Endothelial cell of umbilical vein (primary cell): ENCODE data around the gene MSI1. TPM values are rescaled to one million over a fixed set of nuclear protein-coding genes. Genes with fewer than 3 reads are reported as not detected.

Experiments used
- BruUV-seq: library from RNA; stranded (reverse); fragments of 400-500 nt; replicated peaks from 2 replicates; lab custom pipeline; 2021; lab: Mats Ljungman, UMichigan
- CTCF ChIA-PET: fragments of 300-600, 350-600 bp; sonication (Branson Sonifier 250); formaldehyde crosslinking; loops from one replicate; lab custom pipeline; 2021; ENCODE audit warnings: antibody characterized with exemption, inconsistent platforms; lab: Charles Lee
- POLR2A ChIA-PET: fragments of 300-600, 350-600 bp; sonication (Branson Sonifier 250); formaldehyde crosslinking; loops from one replicate; lab custom pipeline; 2021; ENCODE audit warnings: antibody characterized with exemption, inconsistent platforms; lab: Charles Lee
- DNase-seq: peaks from one replicate; pipeline ENCODE4 v3.0.0-alpha.2; 2011; ENCODE audit warnings: low read depth, low spot score
- FAIRE-seq: peaks from 2 replicates; lab custom pipeline; 2011; peaks lifted over from hg19 to GRCh38; lab: Jason Lieb, UNC
- H2AFZ ChIP-seq: 2 replicates; pipeline ENCODE4 v1.6.0; 2012; ENCODE audit warnings: low read depth, low read length, control low read depth, inconsistent platforms
- H3K27ac ChIP-seq: 2 replicates; pipeline ENCODE4 v1.5.1; 2011; ENCODE audit warnings: low read depth, mild to moderate bottlenecking, control low read depth, low read length, moderate library complexity; ENCODE audit not compliant: insufficient read depth
- H3K27me3 ChIP-seq, 2 experiments: 2 replicates each; pipeline versions ENCODE4 v1.6.0 to v1.6.1; 2011; ENCODE audit warnings: low read length in 2 of 2, mixed read lengths in 1 of 2; ENCODE audit not compliant: control insufficient read depth in 2 of 2, insufficient read depth in 2 of 2
- H3K36me3 ChIP-seq, 2 experiments: 2 replicates in 1 of 2; 3 replicates in 1 of 2; pipeline ENCODE4 v1.5.1; 2011; ENCODE audit warnings: low read length in 2 of 2, mild to moderate bottlenecking in 1 of 2, moderate library complexity in 1 of 2; ENCODE audit not compliant: control insufficient read depth in 2 of 2, insufficient read depth in 2 of 2; ENCODE audit errors: extremely low read depth in 1 of 2
- H3K4me1 ChIP-seq: 3 replicates; pipeline ENCODE4 v1.5.1; 2011; ENCODE audit warnings: mild to moderate bottlenecking, low read length; ENCODE audit not compliant: control insufficient read depth, insufficient read depth; ENCODE audit errors: extremely low read depth
- H3K4me2 ChIP-seq: 2 replicates; pipeline ENCODE4 v1.6.1; 2011; ENCODE audit warnings: low read length, control low read depth, mixed read lengths; ENCODE audit not compliant: insufficient read depth
- H3K4me3 ChIP-seq, 3 experiments: fragments of 200-600 bp in 1 of 3; sonication (generic), shearing (Covaris generic) in 1 of 3; replicated peaks in 1 of 3; 2 replicates each; pipeline ENCODE4 v1.5.1; 2011 to 2016; ENCODE audit warnings: control low read depth in 3 of 3, low read length in 3 of 3, mild to moderate bottlenecking in 2 of 3, inconsistent platforms in 1 of 3, low read depth in 1 of 3, moderate library complexity in 1 of 3; ENCODE audit not compliant: insufficient read depth in 1 of 3
- H3K79me2 ChIP-seq: 2 replicates; pipeline ENCODE4 v1.6.0; 2012; ENCODE audit warnings: low read length, inconsistent platforms; ENCODE audit not compliant: control insufficient read depth, insufficient read depth
- H3K9ac ChIP-seq: replicated peaks from 2 replicates; pipeline ENCODE3; 2011; ENCODE audit warnings: low read length, control low read depth; ENCODE audit not compliant: insufficient read depth; ENCODE audit errors: extremely low read depth
- H3K9me1 ChIP-seq: replicated peaks from 3 replicates; pipeline ENCODE4 v1.6.0; 2011; ENCODE audit warnings: mild to moderate bottlenecking, low read length; ENCODE audit not compliant: control insufficient read depth, insufficient read depth; ENCODE audit errors: extremely low read depth
- H3K9me3 ChIP-seq: replicated peaks from 2 replicates; pipeline ENCODE4 v1.5.1; 2012; ENCODE audit warnings: low read length, inconsistent platforms; ENCODE audit not compliant: control insufficient read depth, insufficient read depth
- H4K20me1 ChIP-seq: replicated peaks from 2 replicates; pipeline ENCODE3; 2011; ENCODE audit warnings: mild to moderate bottlenecking, low read length; ENCODE audit not compliant: control insufficient read depth, insufficient read depth; ENCODE audit errors: extremely low read depth
- EZH2 ChIP-seq: IDR thresholded peaks from 2 replicates; pipeline ENCODE4 v1.6.1; 2012; ENCODE audit warnings: borderline replicate concordance, low read depth, mild to moderate bottlenecking, moderate library complexity, low read length, inconsistent platforms; ENCODE audit not compliant: severe bottlenecking
- FOS ChIP-seq: IDR thresholded peaks from 2 replicates; pipeline ENCODE4 v1.6.1; 2011; ENCODE audit warnings: mild to moderate bottlenecking, low read length, moderate library complexity, borderline replicate concordance; ENCODE audit not compliant: insufficient read depth
- GATA2 ChIP-seq: IDR thresholded peaks from 2 replicates; pipeline ENCODE4 v1.7.0; 2011; ENCODE audit warnings: low read depth, mild to moderate bottlenecking, moderate library complexity, mixed read lengths, low read length; ENCODE audit not compliant: insufficient read length, insufficient read depth
- JUN ChIP-seq: IDR thresholded peaks from 2 replicates; pipeline ENCODE4 v1.6.1; 2011; ENCODE audit warnings: borderline replicate concordance, low read depth; ENCODE audit not compliant: insufficient read length, insufficient read depth
- MAX ChIP-seq: IDR thresholded peaks from 2 replicates; pipeline ENCODE4 v1.6.1; 2011; ENCODE audit not compliant: insufficient read depth, insufficient read length
- MYC ChIP-seq: IDR thresholded peaks from one replicate; pipeline ENCODE4 v1.6.1; 2011; ENCODE audit warnings: mild to moderate bottlenecking, low read depth, low read length
- POLR2A ChIP-seq: IDR thresholded peaks from 2 replicates; pipeline ENCODE4 v1.6.1; 2012; ENCODE audit warnings: low read depth, mild to moderate bottlenecking, control low read depth, low read length
- POLR2AphosphoS5 ChIP-seq: IDR thresholded peaks from 2 replicates; pipeline ENCODE4 v1.6.1; 2012; ENCODE audit warnings: low read depth, mild to moderate bottlenecking, control low read depth, low read length, moderate library complexity; ENCODE audit not compliant: insufficient read depth
- dilution Hi-C: fragments of 300-500 bp; cut with MboI; formaldehyde crosslinking; loops from one replicate; pipeline ENCODE4 v1.15.0; 2019; ENCODE audit warnings: low sequenced_read_pairs; ENCODE audit not compliant: extremely low pct_ligation_motif_present
- intact Hi-C: fragments of 100-400 bp; cut with micrococcal nuclease; formaldehyde crosslinking; loops from one replicate; pipeline ENCODE4 v1.10.0; 2022
- polyA plus RNA-seq, 4 experiments: library from polyadenylated mRNA; depleted of rRNA in 3 of 4; stranded (reverse) in 3 of 4; unstranded in 1 of 4; fragments of >200 nt; gene quantifications; 2 replicates each; pipeline versions ENCODE4 v1.2.1 to v1.2.3, GENCODE V29; 2011 to 2012; ENCODE audit warnings: missing spikeins in 1 of 4
- total RNA-seq: library from RNA; stranded (reverse); gene quantifications from 2 replicates; pipeline ENCODE4 v1.2.3, GENCODE V29; 2021
- TF ChIP-seq, protein P1 (sequence below), 2 donors: IDR thresholded peaks; 1 replicate in 1 of 2; 2 replicates in 1 of 2; pipeline ENCODE4 v1.5.1; 2011; ENCODE audit warnings: low read length in 2 of 2, mild to moderate bottlenecking in 2 of 2, moderate library complexity in 2 of 2, control low read depth in 1 of 2, inconsistent platforms in 1 of 2, low read depth in 1 of 2; ENCODE audit not compliant: insufficient read depth in 1 of 2; ENCODE audit errors: extremely low read depth in 1 of 2

MSI1 gene
- total and polyA plus RNA-seq, 2 donors (not counting 3 experiments of a cell fraction or from before 2014, with no cell fraction given): 0.01 TPM; not detected in 1

GRCh38 chr12:120406553-120406952 is 37.6 kb upstream of the MSI1 start:
- H4K20me1 ChIP-seq: no peaks in the 10 kb centered on the region
- H3K79me2 ChIP-seq: no peaks in the 10 kb centered on the region
- no peak overlapping the region for H3K9ac ChIP-seq
- no peak overlapping the region for H2AFZ ChIP-seq
- ChIA-PET POLR2A (no interaction called here), CTCF (interaction anchor here (1.5 kb wide), 1 partner anchor 10 kb away, joined by 5 read pairs; no protein-coding TSS in a partner anchor)
- FAIRE-seq: no peak
- no peak overlapping the region for H3K4me2 ChIP-seq
- dilution Hi-C loops (no loop called here), intact Hi-C loops (no loop called here)
- TF ChIP-seq FOS (no peak), EZH2 (no peak), POLR2AphosphoS5 (no peak), JUN (no peak), POLR2A (no peak), MAX (no peak), GATA2 (no peak), MYC (no peak)
- TF ChIP-seq, protein P1, sequence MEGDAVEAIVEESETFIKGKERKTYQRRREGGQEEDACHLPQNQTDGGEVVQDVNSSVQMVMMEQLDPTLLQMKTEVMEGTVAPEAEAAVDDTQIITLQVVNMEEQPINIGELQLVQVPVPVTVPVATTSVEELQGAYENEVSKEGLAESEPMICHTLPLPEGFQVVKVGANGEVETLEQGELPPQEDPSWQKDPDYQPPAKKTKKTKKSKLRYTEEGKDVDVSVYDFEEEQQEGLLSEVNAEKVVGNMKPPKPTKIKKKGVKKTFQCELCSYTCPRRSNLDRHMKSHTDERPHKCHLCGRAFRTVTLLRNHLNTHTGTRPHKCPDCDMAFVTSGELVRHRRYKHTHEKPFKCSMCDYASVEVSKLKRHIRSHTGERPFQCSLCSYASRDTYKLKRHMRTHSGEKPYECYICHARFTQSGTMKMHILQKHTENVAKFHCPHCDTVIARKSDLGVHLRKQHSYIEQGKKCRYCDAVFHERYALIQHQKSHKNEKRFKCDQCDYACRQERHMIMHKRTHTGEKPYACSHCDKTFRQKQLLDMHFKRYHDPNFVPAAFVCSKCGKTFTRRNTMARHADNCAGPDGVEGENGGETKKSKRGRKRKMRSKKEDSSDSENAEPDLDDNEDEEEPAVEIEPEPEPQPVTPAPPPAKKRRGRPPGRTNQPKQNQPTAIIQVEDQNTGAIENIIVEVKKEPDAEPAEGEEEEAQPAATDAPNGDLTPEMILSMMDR (IDR thresholded peaks at IDR 0.05; ENCODE audit: extremely low read depth in 1 of 2, insufficient read depth in 1 of 2, low read depth in 1 of 2, low read length in 2 of 2): no peak
- no TSS peak for BruUV-seq
- DNase-seq: no peak
- no peaks in the 10 kb centered on the region for H3K4me1 ChIP-seq
- H3K36me3 ChIP-seq: no peaks in the 10 kb centered on the region
- H3K27me3 ChIP-seq: peaks cover 0 to 1% of the 10 kb centered on the region in 2 experiments
- no peak overlapping the region for H3K4me3 ChIP-seq
- H3K9me1 ChIP-seq: no peaks in the 10 kb centered on the region
- no peak overlapping the region for H3K27ac ChIP-seq
- H3K9me3 ChIP-seq: no peaks in the 10 kb centered on the region
